Activated naive CD4-positive, alpha-beta T cell treated with anti-CD3 and anti-CD28 coated beads for 36 hours (primary cell): ENCODE results near the gene PLEKHA6. TPM values are rescaled to one million over a fixed set of nuclear protein-coding genes. Genes with fewer than 3 reads are reported as not detected.

Experiments
- CTCF ChIA-PET: fragments of 350-600 bp; sonication (Branson Sonifier 250); formaldehyde crosslinking; loops from one replicate; lab custom pipeline; 2021; ENCODE audit warnings: antibody characterized with exemption; lab: Charles Lee
- DNase-seq: peaks from one replicate; pipeline ENCODE4 v3.0.0-alpha.2; 2020
- H3K27ac Mint-ChIP-seq: one replicate; pipeline ENCODE4 v1.8.0; 2021; ENCODE audit warnings: mild to moderate bottlenecking, mixed read lengths
- H3K27me3 Mint-ChIP-seq: one replicate; pipeline ENCODE4 v1.8.0; 2021; ENCODE audit warnings: low read depth, mixed read lengths
- H3K36me3 Mint-ChIP-seq: one replicate; pipeline ENCODE4 v1.8.0; 2021; ENCODE audit warnings: low read depth, mixed read lengths
- H3K4me1 Mint-ChIP-seq: one replicate; pipeline ENCODE4 v1.8.0; 2021; ENCODE audit warnings: low read depth, mixed read lengths
- H3K4me3 Mint-ChIP-seq: one replicate; pipeline ENCODE4 v1.8.0; 2021; ENCODE audit warnings: mild to moderate bottlenecking, moderate library complexity, mixed read lengths
- H3K9me3 Mint-ChIP-seq: one replicate; pipeline ENCODE4 v1.8.0; 2021; ENCODE audit warnings: mixed read lengths
- intact Hi-C: fragments of 100-400 bp; cut with micrococcal nuclease; formaldehyde crosslinking; loops from one replicate; pipeline ENCODE4 v1.15.1; 2023
- total RNA-seq, 2 experiments: library from RNA; stranded (reverse); gene quantifications; one replicate each; pipeline ENCODE4 v1.2.3, GENCODE V29; 2021

The PLEKHA6 gene
- total RNA-seq, 2 experiments from 2014 or later, result 0.17 to 0.52 TPM

GRCh38 chr1:204349602-204350001, 10.1 kb downstream of the PLEKHA6 start:
- CTCF ChIA-PET, result interaction anchor here (1.1 to 1.2 kb wide), 2 partner anchors 34 to 221 kb away, joined by 3 to 4 read pairs; no protein-coding TSS in a partner anchor
- intact Hi-C loops, result no loop called here
- Mint-ChIP-seq H3K36me3 (no peaks in the 10 kb centered on the region), H3K4me3 (no peak overlapping the region), H3K27ac (no peak overlapping the region), H3K9me3 (no peaks in the 10 kb centered on the region), H3K27me3 (no peaks in the 10 kb centered on the region), H3K4me1 (peaks cover 3% of the 10 kb centered on the region)
- no peak for DNase-seq

DNA sequence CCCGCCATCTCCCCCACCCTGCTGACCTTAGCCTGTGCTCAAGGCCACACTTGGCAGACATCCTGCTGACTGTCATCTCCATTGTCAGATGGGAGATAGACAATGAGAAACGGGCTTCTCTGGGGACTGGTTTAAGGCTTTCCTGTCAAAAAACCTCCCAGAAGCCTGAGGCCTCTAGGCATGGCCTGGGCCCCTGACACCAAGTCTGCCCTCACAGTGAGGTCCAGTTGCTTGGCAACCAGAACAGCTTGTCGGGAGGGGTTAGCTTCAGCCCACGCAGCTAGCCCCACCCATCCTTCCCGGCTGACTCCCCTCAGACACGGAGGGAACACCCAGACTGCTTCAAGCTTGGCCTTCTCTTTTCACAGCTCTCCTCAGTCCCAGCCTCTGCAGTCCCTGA, 11.0 kb downstream of the PLEKHA6 start:
- Mint-ChIP-seq H3K4me3 (no peak overlapping the region), H3K36me3 (no peaks in the 10 kb centered on the region), H3K27ac (no peak overlapping the region), H3K9me3 (no peaks in the 10 kb centered on the region), H3K4me1 (peaks cover 3% of the 10 kb centered on the region), H3K27me3 (no peaks in the 10 kb centered on the region)
- CTCF ChIA-PET, result no interaction called here
- intact Hi-C loops, result no loop called here
- DNase-seq, result no peak

DNA sequence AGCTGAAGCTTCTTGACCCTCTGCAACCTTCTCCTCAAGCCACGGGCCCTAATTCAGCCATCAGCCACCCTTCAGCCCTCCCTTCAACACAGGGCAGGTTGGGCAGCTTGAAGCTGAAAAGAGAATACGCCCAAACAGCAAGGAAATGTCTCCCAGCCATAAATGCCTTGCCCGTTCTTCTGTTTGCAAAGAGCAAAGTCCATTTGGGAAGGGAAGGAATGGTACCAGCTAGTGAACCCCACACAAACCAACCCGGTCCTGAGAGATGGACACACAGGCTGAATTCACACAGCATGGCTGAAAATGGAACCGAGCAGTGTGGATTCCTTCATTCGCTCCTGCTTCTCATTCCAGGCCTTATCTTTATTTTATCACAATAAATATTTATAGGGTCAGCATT, 11.5 kb downstream of the PLEKHA6 start:
- Mint-ChIP-seq H3K9me3 (no peaks in the 10 kb centered on the region), H3K27me3 (no peaks in the 10 kb centered on the region), H3K4me1 (peaks cover 3% of the 10 kb centered on the region), H3K36me3 (no peaks in the 10 kb centered on the region), H3K27ac (no peak overlapping the region), H3K4me3 (no peak overlapping the region)
- CTCF ChIA-PET, result interaction anchor here (1.0 kb wide), 1 partner anchor 90 kb away, joined by 3 read pairs; no protein-coding TSS in a partner anchor
- intact Hi-C loops, result no loop called here
- DNase-seq, result no peak

DNA sequence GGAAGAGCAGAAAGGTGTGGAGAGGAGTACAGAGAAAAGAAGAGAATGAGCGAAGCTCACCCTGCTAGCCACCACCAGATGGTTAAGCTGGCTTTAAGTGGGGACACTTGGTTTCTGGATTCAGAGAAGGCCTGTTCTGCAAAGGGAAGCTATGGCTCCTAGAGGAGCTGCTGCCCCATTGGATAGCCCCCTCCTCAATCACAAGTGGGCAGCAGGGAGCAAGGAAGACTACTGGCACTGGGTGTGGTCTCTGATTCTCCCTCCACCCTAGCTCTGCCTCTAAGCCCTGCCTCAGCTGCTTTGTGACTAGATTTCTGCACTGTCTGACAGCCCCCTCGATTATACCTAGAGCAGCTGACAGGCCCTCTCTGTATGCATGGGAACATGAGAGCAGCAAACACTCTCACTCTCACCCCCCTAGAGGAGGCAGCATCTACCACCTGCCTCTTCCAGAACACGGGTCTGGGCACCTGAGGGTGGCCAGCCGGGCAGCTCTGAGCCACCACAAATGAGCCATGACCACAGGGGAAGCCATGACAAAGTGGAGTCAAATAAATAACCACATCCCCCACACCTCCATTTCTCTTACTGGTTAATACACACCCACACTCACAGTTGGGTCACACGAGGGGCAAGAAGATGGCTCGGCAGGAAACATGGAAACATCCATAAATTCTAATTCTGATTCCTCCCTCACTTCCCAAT, 13.6 kb downstream of the PLEKHA6 start:
- H3K9me3 Mint-ChIP-seq, result no peaks in the 10 kb centered on the region
- H3K4me1 Mint-ChIP-seq, result peaks cover under 1% of the 10 kb centered on the region
- H3K27ac Mint-ChIP-seq, result no peak overlapping the region
- no peaks in the 10 kb centered on the region for H3K27me3 Mint-ChIP-seq
- intact Hi-C loops, result no loop called here
- no peaks in the 10 kb centered on the region for H3K36me3 Mint-ChIP-seq
- CTCF ChIA-PET, result interaction anchor here (1.0 kb wide), 1 partner anchor 217 kb away, joined by 3 read pairs; no protein-coding TSS in a partner anchor
- DNase-seq, result no peak
- H3K4me3 Mint-ChIP-seq, result no peak overlapping the region

- H3K27ac Mint-ChIP-seq, result no peak overlapping the region
- intact Hi-C loops, result no loop called here
Measured at GRCh38 chr1:204345438-204345841, 14.3 kb downstream of the PLEKHA6 start.

DNA sequence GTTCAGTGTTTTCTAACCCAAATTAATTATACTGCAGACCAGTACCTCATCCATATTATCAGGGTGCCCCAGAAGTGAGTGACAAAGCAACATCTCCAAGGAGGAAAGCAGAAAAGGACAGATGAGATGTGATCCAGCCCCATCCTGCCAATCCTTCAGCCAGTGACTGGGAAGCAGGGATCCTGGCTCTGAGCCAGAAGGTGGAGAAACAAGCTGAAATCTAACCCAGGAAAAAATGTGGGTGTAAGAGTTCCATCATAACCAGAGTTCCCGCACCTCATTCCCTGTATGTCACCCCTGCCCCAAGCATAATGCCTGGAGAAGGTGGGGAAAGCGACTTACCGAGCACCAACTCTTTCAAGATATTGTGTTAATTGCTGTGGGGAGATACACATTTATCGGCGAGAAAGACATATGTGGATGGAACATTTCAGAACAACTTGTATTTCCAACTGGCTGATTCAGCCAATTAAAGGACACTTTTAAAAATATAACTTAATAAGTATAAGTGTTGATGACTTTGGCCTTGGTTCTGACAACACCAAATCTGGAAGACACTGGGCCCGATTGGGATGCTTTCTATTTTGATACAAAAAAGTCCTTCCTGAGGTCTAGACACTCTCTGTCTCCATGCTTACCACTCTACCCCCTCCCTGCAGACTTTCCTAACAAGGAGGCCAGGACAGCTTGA, 14.9 kb downstream of the PLEKHA6 start:
- no peaks in the 10 kb centered on the region for H3K36me3 Mint-ChIP-seq
- H3K9me3 Mint-ChIP-seq, result no peaks in the 10 kb centered on the region
- no peak for DNase-seq
- CTCF ChIA-PET, result interaction anchor here (2.7 to 5.3 kb wide), 2 partner anchors 18 to 138 kb away, joined by 9 to 23 read pairs; no protein-coding TSS in a partner anchor
- H3K4me1 Mint-ChIP-seq, result no peaks in the 10 kb centered on the region
- H3K4me3 Mint-ChIP-seq, result no peak overlapping the region
- no peak overlapping the region for H3K27ac Mint-ChIP-seq
- intact Hi-C loops, result no loop called here
- H3K27me3 Mint-ChIP-seq, result no peaks in the 10 kb centered on the region

More at GRCh38 chr1:204345438-204345841, 14.3 kb downstream of the PLEKHA6 start:
- no peaks in the 10 kb centered on the region for H3K36me3 Mint-ChIP-seq
- no peaks in the 10 kb centered on the region for H3K27me3 Mint-ChIP-seq
- DNase-seq, result no peak
- H3K4me1 Mint-ChIP-seq, result no peaks in the 10 kb centered on the region
- H3K4me3 Mint-ChIP-seq, result no peak overlapping the region
- CTCF ChIA-PET, result interaction anchor here (1.0 kb wide), 1 partner anchor 217 kb away, joined by 3 read pairs; no protein-coding TSS in a partner anchor
- no peaks in the 10 kb centered on the region for H3K9me3 Mint-ChIP-seq

- DNase-seq, result no peak
- Mint-ChIP-seq H3K9me3 (no peaks in the 10 kb centered on the region), H3K27me3 (no peaks in the 10 kb centered on the region), H3K27ac (no peak overlapping the region), H3K4me3 (no peak overlapping the region), H3K4me1 (no peaks in the 10 kb centered on the region), H3K36me3 (no peaks in the 10 kb centered on the region)
- CTCF ChIA-PET, result interaction anchor here (0.6 to 5.3 kb wide), 6 partner anchors 19 to 181 kb away, joined by 3 to 23 read pairs (median 5); partner anchors contain the start of gene GOLT1A
- intact Hi-C loops, result no loop called here
Measured at GRCh38 chr1:204343802-204344201, 15.9 kb downstream of the PLEKHA6 start.

DNA sequence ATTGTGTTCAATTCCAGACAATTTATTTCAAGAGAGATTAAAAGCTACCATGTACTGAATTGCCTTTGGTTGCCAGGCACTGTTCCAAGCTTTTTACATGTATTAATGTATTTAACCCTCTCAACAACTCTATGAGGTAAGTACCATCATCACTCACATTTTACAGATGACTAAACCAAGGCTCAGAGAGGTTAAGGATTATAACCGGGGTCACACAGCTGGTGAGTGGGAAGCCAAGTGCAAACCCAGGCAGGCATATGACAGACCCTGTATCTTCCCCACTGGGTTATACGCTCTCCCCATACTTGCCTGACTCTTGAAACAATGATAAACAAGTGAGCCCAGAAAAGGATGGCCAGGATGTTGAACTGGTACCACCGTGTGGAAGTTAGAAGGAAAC, 16.5 kb downstream of the PLEKHA6 start:
- H3K4me3 Mint-ChIP-seq, result no peak overlapping the region
- no peaks in the 10 kb centered on the region for H3K27me3 Mint-ChIP-seq
- H3K27ac Mint-ChIP-seq, result no peak overlapping the region
- H3K4me1 Mint-ChIP-seq, result no peaks in the 10 kb centered on the region
- CTCF ChIA-PET, result interaction anchor here (0.7 to 5.3 kb wide), 5 partner anchors 20 to 181 kb away, joined by 3 to 23 read pairs (median 7); partner anchors contain the start of gene GOLT1A
- H3K36me3 Mint-ChIP-seq, result no peaks in the 10 kb centered on the region
- no peak for DNase-seq
- intact Hi-C loops, result no loop called here
- H3K9me3 Mint-ChIP-seq, result no peaks in the 10 kb centered on the region

DNA sequence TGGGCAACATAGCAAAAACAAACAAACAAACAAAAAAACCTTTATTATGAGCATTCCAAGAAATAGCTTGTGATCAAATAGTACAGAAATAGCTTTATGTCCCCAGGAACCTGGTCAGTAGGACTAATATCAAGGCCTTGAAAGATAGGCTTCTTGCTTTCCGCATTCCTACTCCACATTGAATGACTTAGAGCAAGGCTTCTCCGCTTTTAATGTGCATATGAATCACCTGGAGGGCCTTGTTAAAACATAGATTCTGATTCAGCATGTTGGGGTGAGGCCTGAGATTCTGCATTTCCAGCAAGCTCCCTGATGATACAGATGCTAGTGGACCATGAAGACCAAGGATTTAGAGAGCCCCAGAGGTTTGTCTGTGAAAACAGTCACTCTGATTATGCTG, 17.4 kb downstream of the PLEKHA6 start:
- Mint-ChIP-seq H3K27me3 (no peaks in the 10 kb centered on the region), H3K36me3 (no peaks in the 10 kb centered on the region), H3K9me3 (no peaks in the 10 kb centered on the region), H3K4me1 (no peaks in the 10 kb centered on the region), H3K4me3 (no peak overlapping the region), H3K27ac (no peak overlapping the region)
- CTCF ChIA-PET, result interaction anchor here (1.4 to 5.3 kb wide), 4 partner anchors 21 to 180 kb away, joined by 3 to 23 read pairs (median 8); no protein-coding TSS in a partner anchor
- no peak for DNase-seq
- intact Hi-C loops, result no loop called here

DNA sequence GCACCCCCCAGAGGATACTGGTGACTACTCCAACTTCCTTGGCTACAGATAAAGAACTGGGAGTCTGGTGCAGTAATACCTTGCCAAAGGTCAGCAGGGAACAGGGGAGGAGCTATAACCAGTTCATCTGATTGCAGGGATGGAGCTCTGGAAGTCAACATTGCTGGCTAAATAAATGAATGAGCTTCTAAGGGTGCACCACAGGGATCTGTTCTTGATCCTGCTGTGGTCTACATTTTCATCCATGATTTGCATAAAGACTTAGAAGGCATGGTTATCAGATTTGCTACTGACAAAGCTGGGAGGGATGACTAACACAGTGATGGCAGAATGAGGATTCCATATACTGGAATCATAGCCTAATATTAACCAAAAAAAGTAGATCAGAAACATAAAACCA, 18.3 kb downstream of the PLEKHA6 start:
- CTCF ChIA-PET, result interaction anchor here (0.8 to 5.3 kb wide), 3 partner anchors 10 to 128 kb away, joined by 3 to 23 read pairs (median 4); partner anchors contain the start of gene GOLT1A
- intact Hi-C loops, result no loop called here
- Mint-ChIP-seq H3K9me3 (no peaks in the 10 kb centered on the region), H3K4me3 (no peak overlapping the region), H3K27me3 (no peaks in the 10 kb centered on the region), H3K27ac (no peak overlapping the region), H3K36me3 (no peaks in the 10 kb centered on the region), H3K4me1 (no peaks in the 10 kb centered on the region)
- DNase-seq, result no peak

DNA sequence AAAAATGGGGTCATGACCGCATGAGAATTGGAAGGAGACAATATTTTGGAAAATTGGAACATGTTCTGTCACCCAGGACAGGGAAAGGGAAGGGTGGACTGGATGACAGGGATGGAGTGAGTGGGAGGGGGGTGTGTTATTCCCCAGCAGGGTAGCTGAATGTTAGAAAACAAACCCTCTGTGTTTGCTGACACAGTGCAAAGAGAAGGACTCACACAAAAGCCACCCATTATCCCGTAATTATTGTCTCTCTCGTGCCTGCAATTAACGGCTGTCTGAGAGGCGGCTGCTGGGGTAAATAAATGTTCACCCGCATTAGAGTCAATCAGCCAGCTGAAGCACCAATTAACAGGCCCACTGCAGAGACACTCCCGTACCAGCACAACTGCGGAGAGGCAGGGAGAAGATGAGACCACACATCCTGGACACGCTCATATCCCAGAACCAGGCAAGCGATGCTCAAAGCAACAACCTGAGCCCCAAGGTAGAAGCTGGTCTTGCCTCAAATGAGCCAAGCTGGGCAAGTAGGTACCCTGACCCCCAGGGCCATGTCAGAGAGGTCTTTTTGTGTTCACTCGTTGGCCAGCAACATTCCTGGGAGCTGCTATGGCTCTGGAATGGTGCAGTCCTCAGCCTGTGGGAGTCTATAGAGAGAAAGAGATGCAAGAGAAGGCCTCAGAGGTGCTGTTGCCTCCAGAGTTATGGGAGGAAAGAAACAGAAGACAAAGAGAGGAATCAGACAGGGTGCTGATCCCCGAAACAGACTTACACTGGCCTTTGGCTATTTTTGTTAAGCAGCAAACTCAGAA, 19.4 kb downstream of the PLEKHA6 start:
- Mint-ChIP-seq H3K36me3 (no peaks in the 10 kb centered on the region), H3K4me3 (no peak overlapping the region), H3K9me3 (no peaks in the 10 kb centered on the region), H3K4me1 (no peaks in the 10 kb centered on the region), H3K27ac (no peak overlapping the region), H3K27me3 (no peaks in the 10 kb centered on the region)
- DNase-seq, result no peak
- intact Hi-C loops, result no loop called here
- CTCF ChIA-PET, result interaction anchor here (1.4 to 5.3 kb wide), 2 partner anchors 9 to 23 kb away, joined by 3 to 23 read pairs; no protein-coding TSS in a partner anchor

GRCh38 chr1:204339541-204339940, 20.2 kb downstream of the PLEKHA6 start:
- H3K4me1 Mint-ChIP-seq, result no peaks in the 10 kb centered on the region
- no peak overlapping the region for H3K27ac Mint-ChIP-seq
- intact Hi-C loops, result no loop called here
- H3K9me3 Mint-ChIP-seq, result no peaks in the 10 kb centered on the region
- no peak for DNase-seq
- H3K27me3 Mint-ChIP-seq, result no peaks in the 10 kb centered on the region
- no peak overlapping the region for H3K4me3 Mint-ChIP-seq
- CTCF ChIA-PET, result interaction anchor here (0.8 to 5.3 kb wide), 2 partner anchors 24 to 59 kb away, joined by 4 to 23 read pairs; no protein-coding TSS in a partner anchor
- H3K36me3 Mint-ChIP-seq, result no peaks in the 10 kb centered on the region
